ENCODE results near the gene CDK2AP2.

CDK2AP2 gene

GRCh38 chr11:67522844-67523555 is 15.0 kb upstream of the CDK2AP2 start, which contains the start of gene CABP2:
CABP2 (minus strand) TSS chr11:67523446; CDS start chr11:67523326, 120 bp downstream.
- Histone ChIP-seq H3K9ac (ENCODE audit: low read length) (no peak within 1 kb of the TSS), H3K79me2 (ENCODE audit: insufficient read depth, low read length) (no peaks in the 10 kb centered on the region), H3K36me3 (ENCODE audit: low read length) (no peaks in the 10 kb centered on the region), H3K27me3 (ENCODE audit: low read length) (no peaks in the 10 kb centered on the region), H4K20me1 (ENCODE audit: low read depth, low read length) (no peaks in the 10 kb centered on the region), H3K9me2 (replicated peaks; ENCODE audit: insufficient read depth, low read length) (no peaks in the 10 kb centered on the region), H3K4me2 (ENCODE audit: low read depth, low read length, poor library complexity, severe bottlenecking) (no peak within 1 kb of the TSS), H2AFZ (ENCODE audit: low read depth, low read length, severe bottlenecking) (no peak within 1 kb of the TSS), H3F3A (ENCODE audit: insufficient read depth) (no peaks in the 10 kb centered on the region), H3K9me3 (ENCODE audit: insufficient read depth, low read length) (no peaks in the 10 kb centered on the region), H3K4me3 (ENCODE audit: insufficient read depth, low read length, poor library complexity, severe bottlenecking) (no peak within 1 kb of the TSS), H3K27ac (ENCODE audit: low read depth, low read length) (no peak within 1 kb of the TSS)
- TF ChIP-seq EZH2phosphoT487 (conservative IDR thresholded peaks at IDR 0.05; ENCODE audit: low read length) (no peak), CTCF (IDR thresholded peaks at IDR 0.05; ENCODE audit: insufficient read depth, low read length, poor library complexity, severe bottlenecking) (no peak)

- Histone ChIP-seq H3K4me2 (ENCODE audit: low read depth, low read length, poor library complexity, severe bottlenecking) (no peak overlapping the region), H3K79me2 (ENCODE audit: insufficient read depth, low read length) (no peaks in the 10 kb centered on the region), H3K36me3 (ENCODE audit: low read length) (no peaks in the 10 kb centered on the region), H3K4me3 (ENCODE audit: insufficient read depth, low read length, poor library complexity, severe bottlenecking) (no peak overlapping the region), H3K9me3 (ENCODE audit: insufficient read depth, low read length) (no peaks in the 10 kb centered on the region), H3K9me2 (replicated peaks; ENCODE audit: insufficient read depth, low read length) (no peaks in the 10 kb centered on the region), H2AFZ (ENCODE audit: low read depth, low read length, severe bottlenecking) (no peak overlapping the region), H3F3A (ENCODE audit: insufficient read depth) (no peaks in the 10 kb centered on the region), H3K27ac (ENCODE audit: low read depth, low read length) (no peak overlapping the region), H3K9ac (ENCODE audit: low read length) (no peak overlapping the region), H4K20me1 (ENCODE audit: low read depth, low read length) (no peaks in the 10 kb centered on the region), H3K27me3 (ENCODE audit: low read length) (no peaks in the 10 kb centered on the region)
- TF ChIP-seq CTCF (IDR thresholded peaks at IDR 0.05; ENCODE audit: insufficient read depth, low read length, poor library complexity, severe bottlenecking) (no peak), EZH2phosphoT487 (conservative IDR thresholded peaks at IDR 0.05; ENCODE audit: low read length) (no peak)
These were observed 14.4 kb upstream of the CDK2AP2 start for GRCh38 chr11:67522338-67522737.

- Histone ChIP-seq H3K79me2 (ENCODE audit: insufficient read depth, low read length) (no peaks in the 10 kb centered on the region), H3K27ac (ENCODE audit: low read depth, low read length) (no peak overlapping the region), H3K4me2 (ENCODE audit: low read depth, low read length, poor library complexity, severe bottlenecking) (no peak overlapping the region), H3K9ac (ENCODE audit: low read length) (no peak overlapping the region), H3F3A (ENCODE audit: insufficient read depth) (no peaks in the 10 kb centered on the region), H3K9me3 (ENCODE audit: insufficient read depth, low read length) (no peaks in the 10 kb centered on the region), H3K4me3 (ENCODE audit: insufficient read depth, low read length, poor library complexity, severe bottlenecking) (no peak overlapping the region), H2AFZ (ENCODE audit: low read depth, low read length, severe bottlenecking) (no peak overlapping the region), H3K9me2 (replicated peaks; ENCODE audit: insufficient read depth, low read length) (no peaks in the 10 kb centered on the region), H3K27me3 (ENCODE audit: low read length) (no peaks in the 10 kb centered on the region), H3K36me3 (ENCODE audit: low read length) (no peaks in the 10 kb centered on the region), H4K20me1 (ENCODE audit: low read depth, low read length) (no peaks in the 10 kb centered on the region)
- TF ChIP-seq CTCF (IDR thresholded peaks at IDR 0.05; ENCODE audit: insufficient read depth, low read length, poor library complexity, severe bottlenecking) (no peak), EZH2phosphoT487 (conservative IDR thresholded peaks at IDR 0.05; ENCODE audit: low read length) (no peak)
These were observed 14.0 kb upstream of the CDK2AP2 start for GRCh38 chr11:67521924-67522323.
